Liver (tissue), 9 donors: ENCODE measurements around the gene ABCG8. TPM values are rescaled to one million over a fixed set of nuclear protein-coding genes. Genes with fewer than 3 reads are reported as not detected.
A peak's percentile ranks its signal among the peaks of the same experiment; 100 is the strongest.

Experiments used
- DNase-seq: peaks from one replicate; pipeline ENCODE4 v3.0.0-alpha.2; 2017; ENCODE audit warnings: low spot score
- H3K27ac ChIP-seq, 2 donors: one replicate each; pipeline ENCODE4 v1.7.0; 2013; ENCODE audit warnings: inconsistent platforms in 2 of 2, low read length in 2 of 2, control low read depth in 1 of 2, low read depth in 1 of 2, mild to moderate bottlenecking in 1 of 2
- H3K27me3 ChIP-seq, 4 donors: one replicate each; pipeline versions ENCODE4 v1.6.1 to v1.7.0; 2013; ENCODE audit warnings: low read length in 3 of 4, inconsistent platforms in 1 of 4, mild to moderate bottlenecking in 1 of 4, moderate library complexity in 1 of 4; ENCODE audit not compliant: control insufficient read depth in 4 of 4, insufficient read depth in 4 of 4
- H3K36me3 ChIP-seq, 4 donors: one replicate each; pipeline versions ENCODE4 v1.6.1 to v1.7.0; 2013; ENCODE audit warnings: low read length in 3 of 4, mild to moderate bottlenecking in 3 of 4, low read depth in 1 of 4, moderate library complexity in 1 of 4; ENCODE audit not compliant: control insufficient read depth in 4 of 4, insufficient read depth in 3 of 4
- H3K4me1 ChIP-seq, 4 donors: one replicate each; pipeline versions ENCODE4 v1.6.1 to v1.7.0; 2013; ENCODE audit warnings: low read length in 3 of 4, mild to moderate bottlenecking in 3 of 4, moderate library complexity in 1 of 4; ENCODE audit not compliant: control insufficient read depth in 4 of 4, insufficient read depth in 4 of 4
- H3K4me3 ChIP-seq, 3 donors: one replicate each; pipeline versions ENCODE4 v1.6.1 to v1.7.0; 2013; ENCODE audit warnings: low read length in 3 of 3, control low read depth in 1 of 3, low read depth in 1 of 3, mild to moderate bottlenecking in 1 of 3
- H3K9ac ChIP-seq, 2 donors: one replicate each; pipeline ENCODE4 v1.7.0; 2013; ENCODE audit warnings: low read length in 2 of 2, mild to moderate bottlenecking in 2 of 2, moderate library complexity in 2 of 2, control low read depth in 1 of 2, low read depth in 1 of 2
- H3K9me3 ChIP-seq, 4 donors: one replicate each; pipeline versions ENCODE4 v1.6.1 to v1.7.0; 2013; ENCODE audit warnings: low read length in 3 of 4; ENCODE audit not compliant: control insufficient read depth in 4 of 4
- ATF3 ChIP-seq: IDR thresholded peaks from 2 replicates; pipeline ENCODE4 v1.6.1; 2016; ENCODE audit warnings: antibody characterized with exemption
- EGR1 ChIP-seq, 2 donors: IDR thresholded peaks; 2 replicates each; pipeline ENCODE4 v1.6.1; 2016 to 2018; ENCODE audit warnings: antibody characterized with exemption in 2 of 2, low read depth in 2 of 2
- FOXA1 ChIP-seq: IDR thresholded peaks from 2 replicates; pipeline ENCODE4 v1.6.1; 2016; ENCODE audit warnings: antibody characterized with exemption
- FOXA2 ChIP-seq: IDR thresholded peaks from 2 replicates; pipeline ENCODE4 v1.6.1; 2016; ENCODE audit warnings: antibody characterized with exemption
- GABPA ChIP-seq, 2 donors: IDR thresholded peaks in 1 of 2; conservative IDR thresholded peaks in 1 of 2; 2 replicates each; pipeline ENCODE4 v1.6.1; 2016; ENCODE audit warnings: antibody characterized with exemption in 2 of 2, mild to moderate bottlenecking in 1 of 2, moderate library complexity in 1 of 2
- HNF4A ChIP-seq, 2 donors: conservative IDR thresholded peaks; 2 replicates each; pipeline ENCODE4 v1.6.1; 2016; ENCODE audit warnings: antibody characterized with exemption in 2 of 2, mild to moderate bottlenecking in 2 of 2
- HNF4G ChIP-seq: IDR thresholded peaks from 2 replicates; pipeline ENCODE4 v1.6.1; 2016; ENCODE audit warnings: antibody characterized with exemption
- JUND ChIP-seq, 2 donors: IDR thresholded peaks; 2 replicates each; pipeline ENCODE4 v1.6.1; 2016; ENCODE audit warnings: antibody characterized with exemption in 2 of 2
- NR2F2 ChIP-seq: IDR thresholded peaks from 2 replicates; pipeline ENCODE4 v1.6.1; 2016; ENCODE audit warnings: antibody characterized with exemption
- RAD21 ChIP-seq, 2 donors: IDR thresholded peaks; 2 replicates each; pipeline ENCODE4 v1.6.1; 2016; ENCODE audit warnings: antibody characterized with exemption in 2 of 2, mild to moderate bottlenecking in 2 of 2
- RXRA ChIP-seq, 2 donors: IDR thresholded peaks; 2 replicates each; pipeline ENCODE4 v1.6.1; 2017 to 2018; ENCODE audit warnings: antibody characterized with exemption in 2 of 2, mild to moderate bottlenecking in 1 of 2
- SP1 ChIP-seq: IDR thresholded peaks from 2 replicates; pipeline ENCODE4 v1.6.1; 2018; ENCODE audit warnings: antibody characterized with exemption, mild to moderate bottlenecking
- TAF1 ChIP-seq: conservative IDR thresholded peaks from 2 replicates; pipeline ENCODE4 v1.6.1; 2016; ENCODE audit warnings: antibody characterized with exemption, mild to moderate bottlenecking
- YY1 ChIP-seq: IDR thresholded peaks from 2 replicates; pipeline ENCODE4 v1.6.1; 2016; ENCODE audit warnings: antibody characterized with exemption, mild to moderate bottlenecking
- ZBTB33 ChIP-seq: IDR thresholded peaks from 2 replicates; pipeline ENCODE4 v1.6.1; 2016; ENCODE audit warnings: antibody characterized with exemption
- WGBS: extraction: QIAGEN DNeasy Blood & Tissue Kit; methylation state at CpG from one replicate; pipeline ENCODE4 v1.1.7; 2013; 5-methylcytosine and 5-hydroxymethylcytosine counted together
- polyA plus RNA-seq, 2 donors: library from polyadenylated mRNA; stranded (reverse) in 1 of 2; unstranded in 1 of 2; fragments of 200-250 nt in 1 of 2; fragments of >200 nt in 1 of 2; fragmentation: Nextera tagmentation in 1 of 2; extraction: Ambion mirVana in 1 of 2; gene quantifications; one replicate each; pipeline versions ENCODE4 v1.2.1 to v1.2.3, GENCODE V29; 2013 to 2015
- total RNA-seq, 2 donors: library from RNA; depleted of rRNA; stranded (reverse); fragments of >200 nt; gene quantifications; one replicate each; pipeline ENCODE4 v1.2.3, GENCODE V29; 2014
- TF ChIP-seq, protein P1 (sequence below): IDR thresholded peaks from 2 replicates; pipeline ENCODE4 v1.6.1; 2016; ENCODE audit warnings: antibody characterized with exemption, mild to moderate bottlenecking
- TF ChIP-seq, protein P2 (sequence below): IDR thresholded peaks from 2 replicates; pipeline ENCODE4 v1.6.1; 2016; ENCODE audit warnings: antibody characterized with exemption
- TF ChIP-seq, protein P3 (sequence below): fragments of 150-350 bp; IDR thresholded peaks from 2 replicates; pipeline ENCODE4 v1.5.1; 2017; ENCODE audit warnings: improper control_type of control experiment, low read depth, low read length; ENCODE audit not compliant: missing input control
- donor health status: healthy.
- donor health status: healthy.
- donor health status: healthy.
- donor health status: healthy.
- donor health status: healthy.

The ABCG8 gene
- total and polyA plus RNA-seq, 4 donors: 16.8 to 81.2 (median 37.5) TPM

DNA sequence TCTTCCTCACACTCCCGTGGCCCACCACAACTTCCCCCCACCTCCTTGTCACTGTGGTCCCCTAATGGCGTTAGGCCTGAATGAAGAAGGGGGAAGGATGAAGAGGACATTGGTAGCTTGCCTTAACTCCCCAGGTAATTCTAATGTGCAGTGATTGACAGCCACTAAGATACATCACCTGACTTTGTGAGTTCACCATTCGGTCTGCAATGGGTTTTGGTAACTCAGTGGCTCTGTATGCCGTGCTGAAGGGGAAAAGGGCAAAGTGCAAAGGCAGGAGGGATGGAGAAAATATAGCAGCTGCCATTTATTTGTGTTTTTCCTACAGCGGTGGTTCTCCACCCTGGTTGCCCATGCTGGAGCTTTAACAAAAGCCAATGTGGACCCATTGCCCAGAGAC, 42.2 kb downstream of the ABCG8 start:
- WGBS: 61% methylated on average over 5 of the region's 5 CpGs
- no peak overlapping the region for H3K4me3 ChIP-seq

GRCh38 chr2:43882312-43882711, 43.5 kb downstream of the ABCG8 start:
- H3K9ac ChIP-seq: no peak overlapping the region
- WGBS: 77% methylated on average over 4 of the region's 4 CpGs
- H3K36me3 ChIP-seq: peaks cover 0 to 17% (median 10%) of the 10 kb centered on the region in 4 donors
- no peak overlapping the region for H3K4me3 ChIP-seq
- DNase-seq: no peak
- H3K27me3 ChIP-seq: no peaks in the 10 kb centered on the region
- no peaks in the 10 kb centered on the region for H3K9me3 ChIP-seq
- TF ChIP-seq NR2F2: no peak
- TF ChIP-seq, protein P1, sequence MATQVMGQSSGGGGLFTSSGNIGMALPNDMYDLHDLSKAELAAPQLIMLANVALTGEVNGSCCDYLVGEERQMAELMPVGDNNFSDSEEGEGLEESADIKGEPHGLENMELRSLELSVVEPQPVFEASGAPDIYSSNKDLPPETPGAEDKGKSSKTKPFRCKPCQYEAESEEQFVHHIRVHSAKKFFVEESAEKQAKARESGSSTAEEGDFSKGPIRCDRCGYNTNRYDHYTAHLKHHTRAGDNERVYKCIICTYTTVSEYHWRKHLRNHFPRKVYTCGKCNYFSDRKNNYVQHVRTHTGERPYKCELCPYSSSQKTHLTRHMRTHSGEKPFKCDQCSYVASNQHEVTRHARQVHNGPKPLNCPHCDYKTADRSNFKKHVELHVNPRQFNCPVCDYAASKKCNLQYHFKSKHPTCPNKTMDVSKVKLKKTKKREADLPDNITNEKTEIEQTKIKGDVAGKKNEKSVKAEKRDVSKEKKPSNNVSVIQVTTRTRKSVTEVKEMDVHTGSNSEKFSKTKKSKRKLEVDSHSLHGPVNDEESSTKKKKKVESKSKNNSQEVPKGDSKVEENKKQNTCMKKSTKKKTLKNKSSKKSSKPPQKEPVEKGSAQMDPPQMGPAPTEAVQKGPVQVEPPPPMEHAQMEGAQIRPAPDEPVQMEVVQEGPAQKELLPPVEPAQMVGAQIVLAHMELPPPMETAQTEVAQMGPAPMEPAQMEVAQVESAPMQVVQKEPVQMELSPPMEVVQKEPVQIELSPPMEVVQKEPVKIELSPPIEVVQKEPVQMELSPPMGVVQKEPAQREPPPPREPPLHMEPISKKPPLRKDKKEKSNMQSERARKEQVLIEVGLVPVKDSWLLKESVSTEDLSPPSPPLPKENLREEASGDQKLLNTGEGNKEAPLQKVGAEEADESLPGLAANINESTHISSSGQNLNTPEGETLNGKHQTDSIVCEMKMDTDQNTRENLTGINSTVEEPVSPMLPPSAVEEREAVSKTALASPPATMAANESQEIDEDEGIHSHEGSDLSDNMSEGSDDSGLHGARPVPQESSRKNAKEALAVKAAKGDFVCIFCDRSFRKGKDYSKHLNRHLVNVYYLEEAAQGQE: no peak
- TF ChIP-seq ZBTB33: no peak
- no peak for TF ChIP-seq TAF1
- TF ChIP-seq HNF4A (conservative IDR thresholded peaks at IDR 0.05): no peak
- no peak for TF ChIP-seq SP1
- TF ChIP-seq FOXA2: no peak
- no peak for TF ChIP-seq GABPA (IDR thresholded peaks at IDR 0.05 in 1 of 2, conservative IDR thresholded peaks at IDR 0.05 in 1 of 2)
- TF ChIP-seq FOXA1: no peak
- TF ChIP-seq, protein P2, sequence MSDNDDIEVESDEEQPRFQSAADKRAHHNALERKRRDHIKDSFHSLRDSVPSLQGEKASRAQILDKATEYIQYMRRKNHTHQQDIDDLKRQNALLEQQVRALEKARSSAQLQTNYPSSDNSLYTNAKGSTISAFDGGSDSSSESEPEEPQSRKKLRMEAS: no peak
- no peak for TF ChIP-seq JUND (IDR thresholded peaks at IDR 0.05)
- TF ChIP-seq EGR1 (IDR thresholded peaks at IDR 0.05; ENCODE audit: low read depth in 2 of 2): no peak
- no peak for TF ChIP-seq RXRA (IDR thresholded peaks at IDR 0.05)
- TF ChIP-seq HNF4G: no peak
- TF ChIP-seq, protein P3, sequence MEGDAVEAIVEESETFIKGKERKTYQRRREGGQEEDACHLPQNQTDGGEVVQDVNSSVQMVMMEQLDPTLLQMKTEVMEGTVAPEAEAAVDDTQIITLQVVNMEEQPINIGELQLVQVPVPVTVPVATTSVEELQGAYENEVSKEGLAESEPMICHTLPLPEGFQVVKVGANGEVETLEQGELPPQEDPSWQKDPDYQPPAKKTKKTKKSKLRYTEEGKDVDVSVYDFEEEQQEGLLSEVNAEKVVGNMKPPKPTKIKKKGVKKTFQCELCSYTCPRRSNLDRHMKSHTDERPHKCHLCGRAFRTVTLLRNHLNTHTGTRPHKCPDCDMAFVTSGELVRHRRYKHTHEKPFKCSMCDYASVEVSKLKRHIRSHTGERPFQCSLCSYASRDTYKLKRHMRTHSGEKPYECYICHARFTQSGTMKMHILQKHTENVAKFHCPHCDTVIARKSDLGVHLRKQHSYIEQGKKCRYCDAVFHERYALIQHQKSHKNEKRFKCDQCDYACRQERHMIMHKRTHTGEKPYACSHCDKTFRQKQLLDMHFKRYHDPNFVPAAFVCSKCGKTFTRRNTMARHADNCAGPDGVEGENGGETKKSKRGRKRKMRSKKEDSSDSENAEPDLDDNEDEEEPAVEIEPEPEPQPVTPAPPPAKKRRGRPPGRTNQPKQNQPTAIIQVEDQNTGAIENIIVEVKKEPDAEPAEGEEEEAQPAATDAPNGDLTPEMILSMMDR: no peak
- no peak for TF ChIP-seq ATF3
- no peak for TF ChIP-seq RAD21 (IDR thresholded peaks at IDR 0.05)
- no peak for TF ChIP-seq YY1
- peaks cover 1 to 48% (median 30%) of the 10 kb centered on the region in 4 donors for H3K4me1 ChIP-seq
- peak overlapping the region; percentile 1 to 44 for H3K27ac ChIP-seq

More for the DNA sequence above, 42.2 kb downstream of the ABCG8 start:
- H3K9me3 ChIP-seq: no peaks in the 10 kb centered on the region
- peak; percentile 21 to 32 for TF ChIP-seq HNF4A (conservative IDR thresholded peaks at IDR 0.05)
- TF ChIP-seq ATF3: no peak
- H3K27me3 ChIP-seq: no peaks in the 10 kb centered on the region
- no peak for DNase-seq
- H3K4me1 ChIP-seq: peaks cover 1 to 48% (median 30%) of the 10 kb centered on the region in 4 donors
- H3K27ac ChIP-seq: peak overlapping the region; percentile 1 to 29
- peaks cover 2 to 19% (median 14%) of the 10 kb centered on the region in 4 donors for H3K36me3 ChIP-seq
- no peak overlapping the region for H3K9ac ChIP-seq
